Measurements from ENCODE around the gene PEX10.

Gene PEX10

DNA sequence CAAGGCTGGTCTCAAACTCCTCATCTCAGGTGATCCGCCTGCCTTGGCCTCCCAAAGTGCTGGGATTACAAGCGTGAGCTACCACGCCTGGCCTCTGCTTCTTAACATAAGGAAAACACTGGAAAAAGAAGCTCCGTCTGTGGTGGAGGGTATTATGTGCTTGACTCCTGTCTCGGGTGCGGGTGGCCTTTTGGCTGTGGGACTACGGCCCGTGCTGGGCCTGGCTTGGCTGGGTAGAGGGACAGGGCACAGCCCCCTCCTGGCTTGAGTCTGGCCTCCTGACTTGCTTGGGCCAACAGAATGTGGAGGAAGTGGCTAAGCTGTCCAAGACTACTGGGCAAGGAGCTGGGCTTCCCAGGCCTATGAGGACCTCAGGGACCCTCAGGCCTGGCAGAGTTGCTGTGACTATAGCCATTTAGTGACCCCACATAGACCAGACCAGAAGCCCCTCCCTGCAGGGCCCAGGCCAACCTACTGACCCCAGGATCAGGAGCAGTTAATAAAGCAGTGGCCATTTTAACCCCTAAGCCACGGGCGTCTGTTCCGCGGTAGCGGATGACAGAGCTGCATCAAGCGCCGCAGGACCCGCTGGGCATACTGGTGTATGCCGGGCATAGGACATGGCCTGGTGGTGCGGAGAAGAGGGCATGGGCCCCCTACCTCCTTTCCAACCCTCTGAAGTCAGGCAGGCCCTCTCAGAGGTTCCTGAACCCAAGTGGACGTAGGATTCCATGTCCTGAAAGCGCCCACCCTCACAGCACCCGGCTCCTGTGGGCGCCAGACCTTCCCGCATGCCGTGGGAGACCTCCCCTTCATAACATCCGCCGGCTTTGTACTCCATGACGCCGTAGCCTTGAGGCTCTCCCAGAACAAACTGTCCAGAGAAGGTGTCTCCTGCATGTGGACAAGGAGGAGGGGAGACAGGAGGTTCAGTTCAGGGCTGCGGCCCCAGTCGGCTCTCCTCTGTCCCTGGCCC lies 25.4 kb downstream of the PEX10 start:
- no peak for DNase-seq (ENCODE audit: low read depth)

DNA sequence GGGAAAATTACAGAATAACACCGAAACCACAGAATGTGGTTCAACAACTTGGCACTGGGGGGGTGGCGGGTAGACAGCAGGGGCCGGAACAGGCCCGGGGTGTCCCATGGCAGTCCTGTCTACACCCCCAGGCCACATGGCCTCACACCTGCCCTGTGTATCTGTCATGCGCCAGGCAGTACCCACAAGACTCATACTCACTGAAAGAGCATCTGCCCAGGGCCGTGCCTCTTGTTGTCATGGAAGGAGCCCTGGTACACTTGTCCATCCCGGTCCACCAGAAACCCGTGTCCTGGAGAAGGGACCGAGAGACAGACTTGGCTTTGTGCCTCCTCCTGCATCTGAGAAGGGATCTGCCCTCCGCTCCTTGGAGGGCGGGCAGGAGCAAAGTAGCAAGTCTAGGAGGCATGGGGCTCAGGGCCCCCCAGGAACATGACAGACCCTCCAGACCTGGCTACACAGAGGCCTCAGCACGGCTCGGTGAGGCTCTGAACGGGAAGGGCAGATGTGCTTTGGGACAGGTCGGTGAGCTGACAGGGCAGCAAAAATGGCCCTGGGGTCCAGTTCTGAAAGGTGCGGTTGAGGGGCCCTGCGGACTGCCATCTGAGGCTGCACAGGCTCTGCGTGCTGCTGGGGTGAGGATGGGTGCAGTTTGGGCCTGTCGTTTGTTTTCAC lies 26.6 kb downstream of the PEX10 start:
- no peak for DNase-seq (ENCODE audit: low read depth)

DNA sequence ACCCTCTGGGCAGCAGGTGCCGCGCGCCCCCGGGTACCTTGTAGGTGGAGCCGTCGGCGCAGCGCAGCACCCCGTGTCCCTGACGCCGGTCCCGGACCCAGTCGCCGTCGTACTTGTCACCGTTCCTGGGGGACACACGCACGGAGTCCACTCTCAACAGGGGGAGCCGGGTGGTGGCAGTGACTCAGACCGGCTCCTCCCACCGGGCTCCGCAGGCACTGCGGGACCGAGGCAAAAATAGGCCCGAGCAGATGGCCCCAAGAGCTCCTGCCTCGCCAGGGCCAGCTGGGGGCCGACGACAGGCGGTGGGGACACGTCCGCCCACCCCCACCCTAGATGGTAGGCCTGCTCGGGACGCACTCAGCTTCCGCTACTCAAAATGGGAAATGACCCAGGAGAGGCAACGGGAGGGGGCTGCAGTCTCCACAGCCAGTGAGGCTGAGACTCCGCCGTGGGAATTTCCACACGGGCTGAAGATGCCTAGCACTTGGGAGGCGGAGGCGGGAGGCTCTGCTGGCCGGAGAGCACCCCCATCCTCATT lies 27.4 kb downstream of the PEX10 start:
- no peak for DNase-seq (ENCODE audit: low read depth)

DNA sequence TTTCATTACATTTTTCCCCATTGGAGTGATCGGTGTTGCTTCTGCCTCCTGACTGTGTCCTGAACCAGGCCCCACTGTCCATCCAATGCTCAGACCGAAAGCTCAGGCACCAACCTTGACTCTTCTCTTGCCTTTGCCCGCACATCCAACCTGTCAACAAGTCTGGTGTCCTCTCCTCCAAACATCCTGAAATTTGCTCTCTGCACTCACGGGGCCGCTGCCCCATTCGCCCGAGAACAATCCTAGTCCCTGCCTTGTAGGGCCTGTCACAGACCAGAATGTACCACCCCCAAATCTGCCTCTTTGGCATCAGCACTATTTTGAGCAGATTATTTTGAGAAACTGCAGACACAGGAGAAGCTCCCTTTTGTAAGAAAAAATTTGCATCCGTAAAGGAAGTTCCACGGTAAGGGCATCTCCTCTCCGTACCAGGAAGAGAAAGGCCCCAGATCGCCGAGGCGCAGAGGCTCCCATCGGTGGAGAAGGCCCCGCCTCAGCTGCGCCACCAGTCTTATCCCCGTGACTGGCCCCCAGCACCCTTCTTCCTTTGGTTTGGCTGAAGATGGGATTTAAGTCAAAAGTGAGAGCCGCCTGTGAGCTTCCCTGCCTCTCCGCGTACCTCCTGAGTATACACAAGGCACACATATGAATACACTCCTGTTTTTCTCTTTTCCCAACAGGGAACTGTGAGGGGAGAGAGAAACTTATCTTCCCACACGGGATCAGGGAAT lies 28.1 kb downstream of the PEX10 start:
- no peak for DNase-seq (ENCODE audit: low read depth)

DNA sequence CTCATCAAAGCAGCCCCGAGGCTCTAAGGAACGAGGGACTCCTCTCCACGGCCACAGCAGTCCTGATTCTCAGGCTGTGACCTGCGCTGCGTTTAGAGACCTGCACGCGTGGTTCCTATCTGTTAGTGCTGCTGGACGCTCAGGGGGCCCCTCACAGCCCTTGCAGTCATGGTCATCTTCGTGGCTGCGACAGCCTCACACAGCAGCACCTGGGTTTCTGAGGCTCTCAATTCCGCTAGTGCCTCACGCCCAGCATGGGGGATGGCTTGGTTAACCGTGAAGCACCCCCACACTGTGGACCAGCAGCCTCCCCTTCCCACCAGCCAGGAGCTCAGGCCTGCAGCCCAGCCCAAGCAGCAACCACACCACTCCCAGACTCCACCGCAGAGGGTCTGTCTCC lies 28.8 kb downstream of the PEX10 start:
- no peak for DNase-seq (ENCODE audit: low read depth)

DNA sequence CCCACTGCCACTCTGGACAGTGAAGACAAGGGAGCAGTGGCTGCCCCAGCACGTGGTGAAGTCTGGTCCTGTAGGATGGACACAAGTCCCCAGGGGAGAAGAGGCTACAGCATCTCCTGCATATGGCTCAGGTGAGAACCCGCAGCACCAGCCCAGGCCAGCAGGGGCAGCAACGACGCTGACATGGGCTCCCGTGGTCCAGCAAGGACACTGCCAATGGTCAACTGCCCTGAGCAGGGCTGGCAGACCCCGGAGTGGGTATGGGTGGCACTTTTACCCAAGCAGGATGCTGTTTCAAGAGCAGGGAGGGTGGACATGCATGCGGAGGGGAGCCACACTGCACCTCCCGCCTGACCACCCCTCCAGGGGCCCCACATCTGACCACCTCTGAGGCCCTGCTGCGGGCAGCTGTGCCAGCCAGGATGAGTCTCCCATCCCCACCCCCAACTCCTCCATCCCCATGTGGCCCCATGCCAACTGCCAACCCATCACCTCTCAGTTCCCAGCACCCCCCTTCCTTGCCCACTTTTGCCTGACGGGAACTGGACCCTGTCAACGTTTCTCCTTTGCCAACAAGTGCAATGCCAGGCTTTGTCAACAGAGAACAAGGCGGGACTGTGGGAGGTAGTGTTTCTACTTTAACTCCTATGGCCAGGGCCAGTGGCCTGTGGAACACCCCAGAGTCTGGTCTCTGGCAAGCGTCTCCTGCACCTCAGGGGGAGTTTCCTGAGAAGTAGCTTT lies 29.6 kb downstream of the PEX10 start:
- no peak for DNase-seq (ENCODE audit: low read depth)

DNA sequence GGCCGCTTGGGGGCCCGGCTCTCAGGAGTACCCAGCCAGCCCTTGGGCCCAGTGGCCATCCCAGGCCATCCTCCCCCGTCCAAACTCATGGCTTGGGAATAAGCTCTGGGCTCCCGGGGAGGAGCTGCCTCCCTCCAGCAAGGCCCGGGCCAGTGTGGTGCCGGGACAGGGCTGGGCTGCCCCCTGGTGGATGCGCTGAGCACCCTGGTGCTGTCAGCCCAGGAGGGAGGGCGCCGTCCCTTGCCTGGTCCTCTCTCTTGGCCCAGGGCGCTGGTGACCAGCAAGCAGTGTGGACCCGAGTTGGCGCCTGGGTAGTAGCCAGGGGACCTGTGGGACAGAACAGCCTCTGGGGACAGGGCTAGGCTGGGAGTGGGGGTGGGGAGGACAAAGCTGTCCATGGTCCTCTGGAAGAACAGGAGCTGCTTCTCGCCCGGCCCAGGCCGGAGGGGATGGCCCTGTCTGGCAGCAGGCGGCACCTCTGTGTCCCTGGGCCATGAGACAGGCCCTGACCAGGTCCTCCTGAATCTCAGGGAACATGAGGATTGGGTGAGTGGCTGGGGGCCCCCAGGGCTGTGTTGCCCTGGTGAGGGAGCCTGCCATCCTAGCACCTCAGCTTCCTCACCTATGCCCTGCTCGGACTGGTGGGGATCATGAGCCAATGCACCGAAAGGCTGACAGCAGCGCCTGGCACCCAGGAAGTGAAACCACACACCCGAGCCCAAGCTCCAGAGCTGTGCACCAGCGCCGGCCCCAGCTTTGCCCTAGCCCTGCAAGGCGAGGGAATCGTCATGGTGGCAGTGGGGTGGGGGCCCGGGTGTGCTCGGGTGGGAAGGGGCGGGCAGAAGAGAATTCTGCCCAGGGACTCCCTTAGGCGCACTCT lies 30.4 kb downstream of the PEX10 start:
- DNase-seq (ENCODE audit: low read depth), result peak; percentile 67

DNA sequence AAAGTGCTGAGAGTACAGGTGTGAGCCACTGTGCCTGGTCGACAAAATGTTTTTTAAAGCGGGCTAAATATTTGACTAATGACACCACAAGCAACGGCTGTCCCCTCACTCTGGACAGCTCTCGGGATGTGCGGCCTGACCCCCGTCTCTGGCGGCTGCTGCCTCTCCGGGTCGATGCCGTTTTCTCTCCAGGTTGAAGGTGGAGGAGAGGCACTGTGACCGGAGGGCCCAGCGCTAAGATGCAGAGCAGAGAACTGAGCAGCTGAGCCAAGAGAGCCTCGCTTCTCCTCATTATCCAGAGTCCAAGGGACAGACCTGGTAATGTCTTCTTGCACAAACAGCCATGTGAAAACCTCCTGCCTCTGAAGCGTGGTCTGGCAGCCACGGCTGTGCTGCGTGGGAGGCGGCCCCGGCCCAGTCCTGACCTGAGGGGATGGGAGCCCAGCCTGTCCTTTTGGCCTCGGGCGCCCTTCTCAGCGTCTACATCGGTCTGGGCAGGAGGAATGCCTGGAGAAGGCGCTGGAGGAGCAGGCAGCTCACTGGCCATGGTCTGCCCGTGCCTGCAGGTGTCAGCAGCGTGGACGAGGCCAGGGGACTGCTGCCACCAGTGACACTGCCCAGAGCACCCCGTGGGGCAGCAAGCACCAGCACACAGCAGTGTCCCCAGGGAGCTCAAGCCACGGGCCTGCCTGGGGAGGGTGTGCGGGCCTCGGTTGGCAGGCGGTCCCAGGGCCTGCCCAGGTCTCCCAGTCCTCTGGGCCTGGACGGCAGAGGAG lies 31.4 kb downstream of the PEX10 start:
- DNase-seq (ENCODE audit: low read depth), result no peak

DNA sequence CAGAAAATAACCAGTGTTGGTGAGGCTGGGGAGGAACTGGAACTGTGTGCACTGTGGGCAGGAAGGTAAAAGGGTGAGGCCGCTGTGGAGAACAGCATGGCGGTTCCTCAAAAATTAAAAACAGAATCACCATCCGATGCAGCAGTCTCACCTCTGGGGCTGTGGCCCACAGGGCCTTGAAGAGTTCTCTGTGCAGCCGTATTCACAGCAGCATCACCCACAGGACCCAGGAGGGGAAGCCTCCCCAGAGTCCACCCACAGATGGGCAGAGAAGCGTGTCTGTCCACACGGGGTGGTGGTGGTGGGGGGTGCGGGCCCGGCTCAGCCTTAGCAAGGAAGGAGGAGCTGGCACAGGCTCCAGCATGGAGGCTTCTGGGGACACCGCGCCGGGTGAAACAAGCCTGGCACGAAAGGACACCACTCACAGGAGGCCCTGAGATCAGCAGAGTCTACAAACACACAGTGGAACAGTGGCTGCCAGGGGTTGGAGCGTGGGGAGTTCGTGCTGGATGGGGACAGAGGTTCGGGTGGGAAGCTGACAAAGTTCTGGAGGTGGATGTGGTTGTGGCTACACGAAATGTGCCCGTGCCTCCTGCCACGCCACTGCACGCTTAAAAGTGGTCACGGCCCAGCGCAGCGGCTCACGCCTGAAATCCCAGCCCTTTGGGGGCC lies 32.5 kb downstream of the PEX10 start:
- DNase-seq (ENCODE audit: low read depth), result no peak

DNA sequence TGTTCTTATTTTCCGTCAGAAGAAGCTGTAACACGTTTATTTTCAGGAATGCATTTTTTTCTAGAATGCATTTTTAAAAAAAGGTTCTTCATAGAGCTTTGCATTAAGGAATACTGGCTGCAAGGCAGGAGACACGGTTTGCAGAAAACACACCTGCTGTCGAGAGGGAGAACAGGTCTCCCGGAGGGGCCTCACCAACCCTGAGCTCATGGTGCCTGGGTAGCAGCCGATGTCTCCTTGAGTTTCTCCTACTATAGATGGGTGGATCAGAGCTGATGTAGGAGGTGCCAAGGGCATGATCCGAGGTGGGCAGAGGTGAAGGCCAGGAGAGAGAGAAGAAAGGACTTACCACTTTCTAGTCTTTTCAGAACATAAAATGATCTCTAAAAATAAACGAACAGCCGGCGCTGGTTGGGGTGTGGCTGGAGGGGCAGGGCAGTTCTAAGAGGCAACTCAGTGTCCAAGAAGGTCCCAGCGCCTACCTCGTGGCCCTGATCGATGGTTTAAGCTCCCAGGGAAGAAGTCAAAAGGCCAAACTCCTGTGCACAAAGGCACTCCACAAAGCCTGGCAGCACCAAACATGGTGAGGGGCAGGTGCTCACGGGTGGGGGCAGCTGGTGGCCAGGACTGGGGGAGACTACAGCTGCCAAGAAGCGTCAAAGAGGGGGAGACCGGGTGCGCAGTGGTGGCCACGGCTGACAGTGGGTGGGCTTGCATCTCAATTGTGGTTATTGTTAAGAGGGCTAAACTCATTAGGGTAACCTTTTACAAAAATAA lies 33.2 kb downstream of the PEX10 start:
- DNase-seq (ENCODE audit: low read depth), result no peak

DNA sequence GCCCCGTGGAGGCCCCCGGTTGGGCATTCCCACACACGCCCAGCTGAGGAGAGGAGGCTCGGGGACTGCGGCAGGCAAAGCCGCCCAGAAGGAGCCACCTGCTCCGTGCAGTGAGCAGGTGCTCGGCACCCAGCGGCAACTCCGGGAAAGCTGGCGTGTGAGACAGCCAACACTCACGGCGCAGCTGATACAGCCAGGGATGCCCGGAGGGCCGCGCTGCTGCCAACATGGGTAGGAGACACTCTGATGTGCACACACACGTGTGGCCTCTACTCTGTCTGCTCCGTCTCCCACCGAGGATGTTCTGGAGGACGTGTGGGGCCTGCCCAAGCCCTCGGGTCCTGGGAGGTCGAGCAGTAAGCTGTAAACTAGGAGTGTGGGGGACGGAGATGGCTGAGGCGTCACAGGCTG lies 33.9 kb downstream of the PEX10 start:
- DNase-seq (ENCODE audit: low read depth), result no peak

DNA sequence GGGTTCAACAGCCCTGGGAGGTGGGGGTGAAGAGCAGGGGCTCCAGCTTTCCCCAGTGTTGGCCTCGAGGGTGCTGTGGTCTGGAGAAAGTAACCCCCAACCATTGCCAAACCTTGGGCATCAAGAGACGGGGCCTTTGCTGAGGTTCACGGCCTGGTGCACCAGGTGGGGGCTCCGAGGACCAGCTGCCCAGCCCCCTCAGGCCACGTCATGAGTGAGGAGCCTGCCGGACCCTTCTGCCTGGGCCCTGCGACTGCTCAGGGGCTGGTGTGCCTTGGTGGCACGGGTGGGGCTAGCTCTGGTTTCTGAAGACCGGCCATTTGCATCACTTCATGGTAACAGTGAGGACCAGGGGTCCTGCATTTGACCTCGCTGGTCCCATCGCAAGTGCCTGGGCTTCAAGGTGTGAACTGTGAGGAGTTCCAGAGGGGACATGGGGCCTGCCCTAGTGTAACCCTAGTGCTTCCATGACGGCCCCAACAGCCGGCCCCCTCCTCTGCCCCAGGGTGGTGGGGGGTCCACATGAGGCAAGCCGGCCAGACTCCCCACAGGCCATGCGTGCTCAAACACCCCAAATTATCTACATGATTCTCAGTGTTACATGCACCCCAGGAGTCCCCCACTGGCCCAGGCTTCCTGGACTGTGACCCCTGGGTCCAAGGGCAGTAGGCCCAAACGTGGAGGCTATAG lies 34.5 kb downstream of the PEX10 start:
- no peak for DNase-seq (ENCODE audit: low read depth)

DNA sequence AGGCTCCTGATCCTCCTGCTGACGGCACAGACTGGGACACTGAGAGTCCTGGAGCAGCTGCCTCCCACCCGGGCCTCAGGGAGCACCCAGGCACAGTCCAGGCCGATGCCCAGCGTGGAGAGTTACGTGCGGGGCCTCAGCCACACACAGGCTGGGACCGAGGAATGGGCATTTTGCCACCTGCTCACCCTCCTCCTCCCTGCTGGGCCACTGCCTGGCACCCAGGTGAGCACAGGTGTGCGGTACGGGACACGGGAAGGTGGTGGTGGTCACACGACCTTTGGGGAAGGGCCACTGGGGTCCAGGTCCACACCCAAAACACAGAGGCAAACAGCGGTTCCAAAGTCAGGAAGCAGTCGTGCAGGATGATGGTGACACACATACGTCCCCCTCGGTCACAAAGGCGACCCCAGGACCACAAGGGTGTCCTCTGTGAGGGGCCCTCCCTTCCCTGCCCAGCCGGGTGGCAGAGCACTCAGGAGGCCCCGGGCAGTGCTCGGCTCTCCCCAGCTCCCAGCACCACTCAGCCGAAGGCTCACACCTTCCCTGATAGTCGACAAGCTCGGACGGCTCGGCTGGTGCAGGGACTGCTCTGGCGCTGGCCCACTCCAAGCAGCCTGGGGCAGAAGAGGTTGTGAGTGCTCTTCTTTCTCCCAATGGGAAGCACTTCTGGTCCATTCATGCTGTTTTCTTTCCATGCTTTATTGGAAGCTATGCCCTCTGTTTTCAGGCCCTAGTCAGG lies 35.3 kb downstream of the PEX10 start:
- DNase-seq (ENCODE audit: low read depth), result no peak

DNA sequence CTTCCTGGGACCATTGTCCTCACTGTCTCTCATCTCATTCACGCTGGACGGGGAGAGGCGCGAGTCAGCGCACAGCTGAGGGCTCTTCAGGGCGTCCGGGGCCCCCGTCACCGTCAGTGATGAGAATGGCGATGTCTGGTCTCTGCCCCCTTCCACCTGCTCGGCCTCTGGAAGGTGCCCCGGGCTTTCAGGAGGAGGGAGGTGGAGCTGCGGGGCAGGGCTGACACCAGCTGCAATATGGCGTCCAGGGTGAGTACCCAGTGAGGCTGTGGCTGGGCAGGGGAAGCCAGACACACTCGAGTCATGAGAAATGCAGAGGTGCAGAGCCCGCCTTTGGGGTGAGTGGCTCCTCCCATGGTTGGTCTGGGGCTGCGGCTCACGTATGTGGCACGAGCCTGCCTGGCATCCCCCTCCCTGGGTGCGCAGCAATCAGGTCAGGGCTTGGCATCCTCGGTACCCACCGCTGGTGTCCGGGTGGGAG lies 36.1 kb downstream of the PEX10 start:
- DNase-seq (ENCODE audit: low read depth), result no peak

DNA sequence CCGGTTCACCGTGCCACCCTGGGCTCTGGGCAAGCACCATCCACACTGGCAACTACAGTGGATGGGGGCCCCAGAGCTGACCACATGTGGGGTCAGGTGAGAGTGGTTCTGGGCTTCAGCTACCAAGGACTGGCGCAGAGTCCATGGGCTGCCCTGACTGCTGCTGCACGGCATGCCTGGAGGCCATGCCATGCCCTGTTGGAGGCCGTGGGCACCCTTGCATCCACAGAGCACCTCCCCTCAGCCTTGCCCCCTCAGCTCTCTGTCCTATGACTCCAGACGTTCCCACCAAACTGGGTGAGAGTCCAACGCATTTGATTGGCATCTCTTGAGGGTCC lies 36.5 kb downstream of the PEX10 start:
- no peak for DNase-seq (ENCODE audit: low read depth)

DNA sequence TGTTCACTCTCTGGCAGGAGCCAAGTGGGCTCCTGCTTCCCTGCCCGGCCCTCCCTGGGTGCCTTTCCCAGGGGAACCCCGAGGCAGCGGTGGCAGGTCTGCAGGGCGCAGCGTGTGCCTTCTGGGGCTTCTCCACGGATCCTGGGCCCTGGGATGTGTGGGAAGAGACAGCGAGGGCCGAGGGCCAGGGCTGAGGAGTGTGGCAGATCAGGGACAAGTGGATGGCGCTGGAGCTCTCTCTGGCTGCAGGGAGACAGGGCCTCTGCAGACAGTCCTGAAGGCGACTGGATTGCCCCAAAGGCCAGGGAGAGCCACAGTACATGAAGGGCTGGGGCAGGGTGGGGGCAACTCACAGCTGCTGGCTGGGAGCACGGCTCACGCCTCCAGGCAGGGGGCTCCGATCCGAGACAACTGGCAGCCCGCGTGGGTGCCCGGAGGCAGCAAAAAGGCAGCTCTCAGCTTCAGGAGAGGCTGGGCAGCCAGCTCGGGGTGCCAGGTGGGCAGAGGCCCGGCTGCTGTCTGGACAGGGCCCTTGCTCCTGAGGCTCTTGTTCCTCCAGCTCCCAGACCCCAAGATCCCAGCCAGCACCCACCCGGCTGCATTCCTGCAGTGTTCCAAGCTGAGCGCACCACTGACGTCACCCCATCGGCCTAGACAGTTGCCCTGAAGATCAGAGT lies 37.0 kb downstream of the PEX10 start:
- no peak for DNase-seq (ENCODE audit: low read depth)

All from activated T-cell treated with anti-CD3 and anti-CD28 coated beads for 1 hour (primary cell).